DOHH2 (cell line): ENCODE measurements around the gene CYP2S1.

Experiments used
- H3F3A ChIP-seq: fragments of 200-600 bp; sonication (generic), shearing (Covaris generic); 2 replicates; pipeline ENCODE4 v1.6.0; 2016; ENCODE audit warnings: antibody characterized with exemption, mild to moderate bottlenecking; ENCODE audit not compliant: control insufficient read depth, insufficient read depth
- H3K27ac ChIP-seq: fragments of 200-600 bp; sonication (generic); 2 replicates; pipeline ENCODE4 v1.5.1; 2014; ENCODE audit warnings: low read depth, mild to moderate bottlenecking, low read length, moderate library complexity
- H3K27me3 ChIP-seq: fragments of 200-600 bp; sonication (generic); 2 replicates; pipeline ENCODE4 v1.6.1; 2014; ENCODE audit warnings: mild to moderate bottlenecking, low read length, mixed read lengths; ENCODE audit not compliant: control insufficient read depth
- H3K36me3 ChIP-seq: fragments of 200-600 bp; sonication (generic); 2 replicates; pipeline ENCODE4 v1.6.1; 2014; ENCODE audit warnings: mild to moderate bottlenecking, low read length, moderate library complexity, mixed read lengths; ENCODE audit not compliant: control insufficient read depth
- H3K4me1 ChIP-seq: fragments of 200-600 bp; sonication (generic); 2 replicates; pipeline ENCODE4 v1.6.1; 2014; ENCODE audit warnings: mild to moderate bottlenecking, low read length, mixed read lengths; ENCODE audit not compliant: control insufficient read depth
- H3K4me2 ChIP-seq: fragments of 200-600 bp; sonication (generic); 2 replicates; pipeline ENCODE4 v1.6.0; 2014; ENCODE audit warnings: mild to moderate bottlenecking, low read length, moderate library complexity
- H3K4me3 ChIP-seq: fragments of 200-600 bp; sonication (generic); 2 replicates; pipeline ENCODE4 v1.5.1; 2014; ENCODE audit warnings: mild to moderate bottlenecking, low read length, mixed read lengths
- H3K79me2 ChIP-seq: fragments of 200-600 bp; sonication (generic); 2 replicates; pipeline ENCODE4 v1.6.1; 2014; ENCODE audit warnings: mild to moderate bottlenecking, low read length, mixed read lengths; ENCODE audit not compliant: control insufficient read depth
- H3K9me2 ChIP-seq: fragments of 200-600 bp; sonication (generic); replicated peaks from 2 replicates; pipeline ENCODE4 v1.6.1; 2014; ENCODE audit warnings: mild to moderate bottlenecking, low read length, mixed read lengths; ENCODE audit not compliant: control insufficient read depth
- H3K9me3 ChIP-seq: fragments of 200-600 bp; sonication (generic); 2 replicates; pipeline ENCODE4 v1.6.1; 2014; ENCODE audit warnings: antibody characterized with exemption, low read length, mixed read lengths; ENCODE audit not compliant: control insufficient read depth, insufficient read depth
- H4K20me1 ChIP-seq: fragments of 200-600 bp; sonication (generic); 2 replicates; pipeline ENCODE4 v1.6.0; 2014; ENCODE audit warnings: low read depth, mild to moderate bottlenecking, antibody characterized with exemption, low read length, moderate library complexity; ENCODE audit not compliant: control insufficient read depth, insufficient read depth
- EZH2phosphoT487 ChIP-seq: fragments of 200-600 bp; sonication (generic); IDR thresholded peaks from 2 replicates; pipeline ENCODE4 v1.6.1; 2017; ENCODE audit warnings: borderline replicate concordance, mild to moderate bottlenecking, antibody characterized with exemption, low read length, moderate library complexity, mixed read lengths
- TF ChIP-seq, protein P1 (sequence below): fragments of 200-600 bp; sonication (generic); IDR thresholded peaks from one replicate; pipeline ENCODE4 v1.5.1; 2014; ENCODE audit warnings: antibody characterized with exemption, mild to moderate bottlenecking, low read depth, low read length; ENCODE audit not compliant: poor library complexity, severe bottlenecking

The CYP2S1 gene

GRCh38 chr19:41206926-41207750 is 14.1 kb downstream of the CYP2S1 start:
- H3K4me2 ChIP-seq: no peak overlapping the region
- no peaks in the 10 kb centered on the region for H3K27me3 ChIP-seq
- H3K79me2 ChIP-seq: no peaks in the 10 kb centered on the region
- H3K9me2 ChIP-seq: no peaks in the 10 kb centered on the region
- TF ChIP-seq, protein P1, sequence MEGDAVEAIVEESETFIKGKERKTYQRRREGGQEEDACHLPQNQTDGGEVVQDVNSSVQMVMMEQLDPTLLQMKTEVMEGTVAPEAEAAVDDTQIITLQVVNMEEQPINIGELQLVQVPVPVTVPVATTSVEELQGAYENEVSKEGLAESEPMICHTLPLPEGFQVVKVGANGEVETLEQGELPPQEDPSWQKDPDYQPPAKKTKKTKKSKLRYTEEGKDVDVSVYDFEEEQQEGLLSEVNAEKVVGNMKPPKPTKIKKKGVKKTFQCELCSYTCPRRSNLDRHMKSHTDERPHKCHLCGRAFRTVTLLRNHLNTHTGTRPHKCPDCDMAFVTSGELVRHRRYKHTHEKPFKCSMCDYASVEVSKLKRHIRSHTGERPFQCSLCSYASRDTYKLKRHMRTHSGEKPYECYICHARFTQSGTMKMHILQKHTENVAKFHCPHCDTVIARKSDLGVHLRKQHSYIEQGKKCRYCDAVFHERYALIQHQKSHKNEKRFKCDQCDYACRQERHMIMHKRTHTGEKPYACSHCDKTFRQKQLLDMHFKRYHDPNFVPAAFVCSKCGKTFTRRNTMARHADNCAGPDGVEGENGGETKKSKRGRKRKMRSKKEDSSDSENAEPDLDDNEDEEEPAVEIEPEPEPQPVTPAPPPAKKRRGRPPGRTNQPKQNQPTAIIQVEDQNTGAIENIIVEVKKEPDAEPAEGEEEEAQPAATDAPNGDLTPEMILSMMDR: no peak
- H3K4me1 ChIP-seq: no peaks in the 10 kb centered on the region
- H4K20me1 ChIP-seq: no peaks in the 10 kb centered on the region
- H3K27ac ChIP-seq: no peak overlapping the region
- no peak overlapping the region for H3K4me3 ChIP-seq
- no peaks in the 10 kb centered on the region for H3K36me3 ChIP-seq
- H3F3A ChIP-seq: no peaks in the 10 kb centered on the region
- no peaks in the 10 kb centered on the region for H3K9me3 ChIP-seq

GRCh38 chr19:41214161-41214560 is 21.1 kb downstream of the CYP2S1 start:
- H3K27ac ChIP-seq: no peak overlapping the region
- no peaks in the 10 kb centered on the region for H3K9me3 ChIP-seq
- no peaks in the 10 kb centered on the region for H3K9me2 ChIP-seq
- no peak overlapping the region for H3K4me2 ChIP-seq
- H3K4me3 ChIP-seq: no peak overlapping the region
- no peaks in the 10 kb centered on the region for H4K20me1 ChIP-seq
- no peaks in the 10 kb centered on the region for H3K79me2 ChIP-seq
- no peaks in the 10 kb centered on the region for H3K27me3 ChIP-seq
- TF ChIP-seq, protein P1: no peak
- TF ChIP-seq EZH2phosphoT487: no peak
- no peaks in the 10 kb centered on the region for H3K4me1 ChIP-seq
- no peaks in the 10 kb centered on the region for H3K36me3 ChIP-seq
- H3F3A ChIP-seq: no peaks in the 10 kb centered on the region

DNA sequence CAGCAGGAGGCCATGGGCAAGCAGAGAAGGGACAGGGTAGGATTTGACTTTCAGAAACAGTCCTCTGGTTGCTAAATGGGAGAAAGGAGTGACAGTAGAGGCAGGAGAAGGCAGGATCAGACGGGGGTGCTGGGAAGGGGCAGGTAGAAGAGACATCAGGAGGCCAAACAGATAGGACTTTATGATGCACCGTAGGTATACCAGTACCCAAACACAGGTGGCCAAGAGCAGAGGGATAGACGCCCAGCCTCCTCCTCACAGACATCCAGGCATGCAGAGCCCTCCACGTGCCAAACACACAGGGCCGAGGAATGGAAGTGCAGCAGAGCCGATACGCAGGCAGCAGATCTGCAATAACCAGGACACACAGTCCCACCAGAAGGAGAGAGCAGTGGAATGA is 24.7 kb downstream of the CYP2S1 start:
- H3K9me3 ChIP-seq: no peaks in the 10 kb centered on the region
- no peaks in the 10 kb centered on the region for H3K36me3 ChIP-seq
- H3F3A ChIP-seq: no peaks in the 10 kb centered on the region
- no peak overlapping the region for H3K4me2 ChIP-seq
- no peak for TF ChIP-seq EZH2phosphoT487
- TF ChIP-seq, protein P1: no peak
- no peaks in the 10 kb centered on the region for H3K4me1 ChIP-seq
- H3K27ac ChIP-seq: no peak overlapping the region
- H3K9me2 ChIP-seq: no peaks in the 10 kb centered on the region
- no peaks in the 10 kb centered on the region for H4K20me1 ChIP-seq
- no peak overlapping the region for H3K4me3 ChIP-seq
- H3K79me2 ChIP-seq: no peaks in the 10 kb centered on the region
- no peaks in the 10 kb centered on the region for H3K27me3 ChIP-seq
